Measurements from ENCODE around the gene NUBP2.

NUBP2 gene, protein sequence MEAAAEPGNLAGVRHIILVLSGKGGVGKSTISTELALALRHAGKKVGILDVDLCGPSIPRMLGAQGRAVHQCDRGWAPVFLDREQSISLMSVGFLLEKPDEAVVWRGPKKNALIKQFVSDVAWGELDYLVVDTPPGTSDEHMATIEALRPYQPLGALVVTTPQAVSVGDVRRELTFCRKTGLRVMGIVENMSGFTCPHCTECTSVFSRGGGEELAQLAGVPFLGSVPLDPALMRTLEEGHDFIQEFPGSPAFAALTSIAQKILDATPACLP

DNA sequence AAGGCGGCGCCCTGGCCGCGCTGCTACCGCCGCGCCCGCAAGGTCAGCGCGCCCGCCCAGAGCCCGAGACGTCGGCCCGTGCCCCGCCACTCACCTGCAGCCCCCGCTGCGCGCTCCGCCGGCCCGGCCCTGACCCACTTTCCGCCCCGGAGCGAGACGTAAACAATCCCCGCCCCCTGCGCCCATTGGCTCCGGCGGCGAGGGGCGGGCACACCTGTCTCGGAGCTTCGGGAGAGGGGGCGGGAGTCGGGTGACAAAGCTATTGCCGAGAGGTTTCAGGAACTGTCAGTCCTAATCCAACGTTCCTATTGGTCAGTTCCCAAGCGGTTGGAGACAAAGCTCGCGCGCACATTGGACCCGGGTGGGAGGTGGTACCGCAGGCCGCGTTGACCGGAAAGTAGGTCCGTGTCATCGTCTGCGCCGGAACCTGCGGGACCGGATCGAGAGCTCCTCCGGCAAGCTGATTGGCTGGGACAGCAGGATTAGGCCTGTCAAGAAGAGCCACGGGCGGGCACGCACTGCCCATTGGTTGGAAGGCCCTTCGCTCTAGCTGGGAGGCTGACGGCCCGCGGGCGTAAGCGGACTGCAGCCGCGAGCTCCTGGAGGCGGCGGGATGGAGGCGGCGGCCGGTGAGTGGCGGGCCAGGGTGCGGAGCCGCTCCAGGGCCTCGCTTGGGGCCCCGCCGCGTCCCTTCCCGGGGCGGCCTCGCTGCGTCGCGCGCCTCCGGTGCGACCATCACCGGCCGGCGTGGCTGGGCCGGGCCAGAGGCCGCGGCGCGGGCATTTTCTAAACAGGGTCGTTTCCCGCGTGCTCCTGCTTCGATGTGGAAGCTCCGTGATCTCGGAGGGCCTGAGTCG is at the start of gene NUBP2, which contains the start of gene SPSB3:
Gene NUBP2 (plus strand): TSS at position 553 of the 857 bp plus-strand sequence. CDS start 61 bp downstream, at position 614.
Gene SPSB3 (minus strand): TSS at position 164 of the 857 bp plus-strand sequence. CDS start 1,088 bp downstream, outside the sequence.
- peak; percentile 99 for DNase-seq (ENCODE audit: insufficient read length, low spot score)
- peak; percentile 92 for FAIRE-seq
- TF ChIP-seq, protein P1, sequence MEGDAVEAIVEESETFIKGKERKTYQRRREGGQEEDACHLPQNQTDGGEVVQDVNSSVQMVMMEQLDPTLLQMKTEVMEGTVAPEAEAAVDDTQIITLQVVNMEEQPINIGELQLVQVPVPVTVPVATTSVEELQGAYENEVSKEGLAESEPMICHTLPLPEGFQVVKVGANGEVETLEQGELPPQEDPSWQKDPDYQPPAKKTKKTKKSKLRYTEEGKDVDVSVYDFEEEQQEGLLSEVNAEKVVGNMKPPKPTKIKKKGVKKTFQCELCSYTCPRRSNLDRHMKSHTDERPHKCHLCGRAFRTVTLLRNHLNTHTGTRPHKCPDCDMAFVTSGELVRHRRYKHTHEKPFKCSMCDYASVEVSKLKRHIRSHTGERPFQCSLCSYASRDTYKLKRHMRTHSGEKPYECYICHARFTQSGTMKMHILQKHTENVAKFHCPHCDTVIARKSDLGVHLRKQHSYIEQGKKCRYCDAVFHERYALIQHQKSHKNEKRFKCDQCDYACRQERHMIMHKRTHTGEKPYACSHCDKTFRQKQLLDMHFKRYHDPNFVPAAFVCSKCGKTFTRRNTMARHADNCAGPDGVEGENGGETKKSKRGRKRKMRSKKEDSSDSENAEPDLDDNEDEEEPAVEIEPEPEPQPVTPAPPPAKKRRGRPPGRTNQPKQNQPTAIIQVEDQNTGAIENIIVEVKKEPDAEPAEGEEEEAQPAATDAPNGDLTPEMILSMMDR (IDR thresholded peaks at IDR 0.05; ENCODE audit: insufficient read depth, missing control alignments), result no peak

DNA sequence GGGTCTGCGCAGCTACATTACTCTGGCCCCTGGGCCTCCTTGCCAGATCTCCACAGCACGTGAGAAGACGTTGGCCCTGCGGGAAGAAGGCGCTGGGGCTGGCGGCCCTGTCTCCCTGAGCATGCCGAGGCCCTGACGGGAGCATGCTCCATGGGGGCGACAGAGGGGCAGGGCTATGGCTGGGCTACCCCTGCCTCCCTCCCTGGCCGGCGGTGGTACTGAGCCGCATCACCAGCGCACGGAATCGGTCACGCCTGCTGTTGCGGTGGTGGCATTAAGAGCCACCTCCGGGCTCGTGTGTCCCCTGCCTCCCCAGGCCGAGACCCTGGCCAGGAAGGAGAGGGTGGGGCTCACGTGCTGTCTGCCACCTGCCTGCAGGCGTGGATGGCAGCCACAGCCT is 48.6 kb upstream of the NUBP2 start:
- no peak for FAIRE-seq
- DNase-seq (ENCODE audit: insufficient read length, low spot score), result no peak

DNA sequence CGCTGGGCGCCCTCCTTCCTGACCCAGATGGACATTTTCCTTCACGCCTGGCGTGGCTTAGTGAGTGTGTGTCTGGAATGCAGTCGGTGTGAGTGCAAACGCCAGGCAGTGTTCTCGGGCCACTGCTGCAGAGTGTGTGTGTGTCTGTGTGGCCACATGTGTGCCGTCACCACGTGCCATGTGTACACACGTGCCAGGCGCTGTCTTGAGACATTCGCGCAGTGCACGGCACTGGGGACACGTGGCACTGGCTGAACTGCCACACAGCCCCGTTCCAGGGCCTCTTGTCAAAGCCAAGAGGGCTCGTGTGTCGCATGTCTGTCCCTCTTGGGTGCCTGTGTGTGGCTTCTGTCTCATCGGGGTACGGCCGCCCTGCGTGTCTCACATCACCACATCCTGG is 47.9 kb upstream of the NUBP2 start:
- TF ChIP-seq, protein P1 (IDR thresholded peaks at IDR 0.05; ENCODE audit: insufficient read depth, missing control alignments), result no peak
- no peak for DNase-seq (ENCODE audit: insufficient read length, low spot score)
- FAIRE-seq, result no peak

More for the DNA sequence above, 48.6 kb upstream of the NUBP2 start:
- TF ChIP-seq, protein P1 (IDR thresholded peaks at IDR 0.05; ENCODE audit: insufficient read depth, missing control alignments), result no peak

DNA sequence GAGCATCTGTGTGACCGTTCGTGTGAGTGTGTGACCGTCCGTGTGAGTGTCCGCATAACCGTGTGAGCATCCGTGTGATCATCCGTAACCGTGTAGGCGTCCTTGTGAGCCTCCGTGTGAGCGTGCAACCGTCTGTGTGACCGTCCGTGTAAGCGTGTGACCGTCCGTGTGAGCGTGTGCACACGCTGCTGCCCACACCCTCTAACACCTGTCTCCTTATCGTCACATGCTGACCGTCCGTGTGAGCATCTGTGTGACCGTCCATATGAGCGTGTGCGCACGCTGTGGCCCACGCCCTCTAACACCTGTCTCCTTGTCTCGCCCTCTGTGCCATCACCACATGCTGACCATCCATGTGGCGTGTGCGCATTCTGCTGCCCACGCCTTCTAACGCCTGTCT is 42.5 kb upstream of the NUBP2 start:
- TF ChIP-seq, protein P1 (IDR thresholded peaks at IDR 0.05; ENCODE audit: insufficient read depth, missing control alignments), result no peak
- no peak for DNase-seq (ENCODE audit: insufficient read length, low spot score)
- no peak for FAIRE-seq

DNA sequence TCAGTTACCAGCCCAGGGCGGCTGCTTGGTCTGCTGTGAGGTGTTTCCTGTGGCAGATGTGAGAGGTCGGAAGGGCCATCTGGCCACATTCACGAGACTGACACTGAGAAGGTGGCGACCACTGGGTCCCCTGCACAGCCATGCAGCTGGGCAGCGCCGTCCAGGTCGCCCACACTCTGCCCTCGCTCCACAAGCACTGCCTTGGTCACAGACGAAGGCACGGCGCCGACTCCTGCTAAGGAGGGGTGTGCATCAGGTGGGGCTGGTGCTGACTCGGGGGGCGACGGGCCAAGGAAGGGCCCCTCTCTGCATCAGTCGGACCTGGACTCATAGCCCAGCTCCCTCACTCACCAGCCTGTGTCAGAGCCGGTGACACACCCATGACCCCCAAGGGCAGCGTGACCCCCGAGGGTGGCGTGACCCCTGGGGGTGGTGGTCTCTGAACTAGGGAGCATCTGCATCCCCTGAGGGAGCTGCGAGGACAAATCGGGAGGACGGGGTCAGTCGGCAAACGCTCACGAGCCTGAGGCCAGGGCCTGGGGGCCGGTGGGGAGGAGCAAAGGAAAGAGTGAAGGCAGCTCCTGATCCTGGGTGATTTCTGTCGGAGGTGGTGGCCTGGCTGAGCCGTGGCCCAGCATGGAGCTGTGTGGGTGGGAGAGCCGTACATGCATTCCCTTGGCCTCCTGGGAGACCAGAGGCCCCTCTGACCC is 41.8 kb upstream of the NUBP2 start:
- no peak for DNase-seq (ENCODE audit: insufficient read length, low spot score)
- TF ChIP-seq, protein P1 (IDR thresholded peaks at IDR 0.05; ENCODE audit: insufficient read depth, missing control alignments), result no peak
- no peak for FAIRE-seq

DNA sequence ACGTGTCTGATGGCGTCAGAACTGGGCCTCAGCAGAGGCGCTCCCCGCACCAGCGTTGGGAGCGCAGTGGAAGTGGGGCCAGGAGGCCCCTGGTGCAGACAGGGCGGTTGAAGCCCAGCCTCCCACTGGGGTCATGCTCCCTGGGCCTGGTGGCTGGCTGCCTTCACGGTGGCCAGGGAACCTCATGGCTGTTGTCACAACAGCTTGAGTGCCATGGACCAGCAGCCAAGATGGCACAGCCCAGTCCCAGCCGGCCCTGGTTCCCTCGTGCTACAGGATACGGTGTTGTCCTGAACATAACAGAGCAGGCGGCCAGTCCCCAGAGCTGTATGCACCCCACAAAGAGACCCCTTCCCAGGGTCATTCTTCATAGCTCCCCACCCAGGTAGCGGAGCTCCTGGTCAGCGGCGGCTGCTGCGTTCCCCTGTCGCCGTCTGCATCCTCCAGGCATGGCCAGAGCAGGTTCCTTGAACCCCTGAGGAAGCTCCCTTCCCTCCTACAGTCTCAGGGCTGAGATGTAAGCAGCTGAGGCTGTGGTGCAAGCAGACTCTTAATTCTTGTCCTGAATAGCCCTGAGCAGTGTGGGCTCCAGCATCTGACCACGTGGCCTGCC is 41.1 kb upstream of the NUBP2 start:
- no peak for DNase-seq (ENCODE audit: insufficient read length, low spot score)
- FAIRE-seq, result no peak
- TF ChIP-seq, protein P1 (IDR thresholded peaks at IDR 0.05; ENCODE audit: insufficient read depth, missing control alignments), result no peak

All from D721Med (cell line).